IMR-90 (cell line): ENCODE measurements around the gene SLC10A6. TPM values are rescaled to one million over a fixed set of nuclear protein-coding genes. Genes with fewer than 3 reads are reported as not detected.

Experiments
- ATAC-seq: fragments of 200-7000 bp; cut with Tn5 transposase; 2 replicates; pipeline ENCODE4 v1.9.1; 2020; ENCODE audit warnings: low read depth, mild to moderate bottlenecking, moderate library complexity
- BruUV-seq: library from RNA; stranded (reverse); fragments of 400-500 nt; replicated peaks from 2 replicates; lab custom pipeline; 2021; lab: Mats Ljungman, UMichigan
- CTCF ChIA-PET: fragments of 300-600 bp; formaldehyde crosslinking; extraction: SDS; loops from one replicate; lab custom pipeline; 2021; ENCODE audit warnings: antibody characterized with exemption; lab: Yijun Ruan, JAX
- POLR2A ChIA-PET: fragments of 300-600 bp; sonication (Branson Sonifier 250); formaldehyde crosslinking; loops from one replicate; lab custom pipeline; 2022; ENCODE audit warnings: antibody characterized with exemption; ENCODE audit not compliant: unreplicated experiment; lab: Charles Lee
- DNase-seq: peaks from one replicate; pipeline ENCODE4 v3.0.0; 2013
- H2AFZ ChIP-seq: replicated peaks from 2 replicates; pipeline ENCODE3; 2013; ENCODE audit warnings: low read length, mild to moderate bottlenecking; ENCODE audit not compliant: poor library complexity
- H2AK5ac ChIP-seq: 2 replicates; pipeline ENCODE4 v1.6.1; 2013; ENCODE audit warnings: low read depth, low read length, inconsistent platforms
- H2AK9ac ChIP-seq: replicated peaks from 2 replicates; pipeline ENCODE3; 2013; ENCODE audit warnings: mild to moderate bottlenecking, low read depth, low read length, moderate library complexity; ENCODE audit not compliant: poor library complexity
- H2BK120ac ChIP-seq: 2 replicates; pipeline ENCODE4 v1.6.1; 2013; ENCODE audit warnings: low read depth, low read length, inconsistent platforms
- H2BK15ac ChIP-seq: 3 replicates; pipeline ENCODE4 v1.6.1; 2013; ENCODE audit warnings: low read depth, low read length, inconsistent platforms
- H2BK20ac ChIP-seq: 2 replicates; pipeline ENCODE4 v1.6.1; 2013; ENCODE audit warnings: low read depth, mild to moderate bottlenecking, inconsistent platforms, low read length, moderate library complexity
- H2BK5ac ChIP-seq: 2 replicates; pipeline ENCODE4 v1.6.1; 2013; ENCODE audit warnings: mild to moderate bottlenecking, low read depth, low read length, inconsistent platforms; ENCODE audit not compliant: poor library complexity, severe bottlenecking
- H3K14ac ChIP-seq: replicated peaks from 2 replicates; pipeline ENCODE4 v1.6.1; 2013; ENCODE audit warnings: low read depth, low read length, inconsistent platforms
- H3K18ac ChIP-seq: 2 replicates; pipeline ENCODE4 v1.6.1; 2013; ENCODE audit warnings: low read depth, low read length, control low read depth
- H3K23ac ChIP-seq: 2 replicates; pipeline ENCODE4 v1.6.1; 2013; ENCODE audit warnings: low read depth, low read length, inconsistent platforms
- H3K27ac ChIP-seq: 2 replicates; pipeline ENCODE4 v1.5.1; 2013; ENCODE audit warnings: mild to moderate bottlenecking, control low read depth, low read length; ENCODE audit not compliant: insufficient read depth
- H3K27me3 ChIP-seq: 2 replicates; pipeline ENCODE4 v1.6.1; 2013; ENCODE audit warnings: low read length; ENCODE audit not compliant: control insufficient read depth, insufficient read depth
- H3K36me3 ChIP-seq: 2 replicates; pipeline ENCODE4 v1.6.1; 2013; ENCODE audit warnings: low read length, mixed read lengths; ENCODE audit not compliant: control insufficient read depth, insufficient read depth
- H3K4ac ChIP-seq: 2 replicates; pipeline ENCODE4 v1.6.1; 2013; ENCODE audit warnings: low read depth, low read length, inconsistent platforms
- H3K4me1 ChIP-seq: 2 replicates; pipeline ENCODE4 v1.6.1; 2013; ENCODE audit warnings: low read length, mixed read lengths; ENCODE audit not compliant: control insufficient read depth, insufficient read depth
- H3K4me2 ChIP-seq: 2 replicates; pipeline ENCODE4 v1.6.1; 2013; ENCODE audit warnings: low read depth, mild to moderate bottlenecking, control low read depth, low read length, moderate library complexity
- H3K4me3 ChIP-seq: 2 replicates; pipeline ENCODE4 v1.5.1; 2013; ENCODE audit warnings: low read depth, mild to moderate bottlenecking, control low read depth, low read length, moderate library complexity; ENCODE audit not compliant: insufficient read depth
- H3K56ac ChIP-seq: 2 replicates; pipeline ENCODE4 v1.6.1; 2013; ENCODE audit warnings: low read length, inconsistent platforms; ENCODE audit not compliant: insufficient read depth; ENCODE audit errors: extremely low read depth
- H3K79me1 ChIP-seq, 2 experiments: 2 replicates each; pipeline ENCODE4 v1.6.1; 2013; ENCODE audit warnings: low read length in 2 of 2, inconsistent platforms in 1 of 2, low read depth in 1 of 2
- H3K9ac ChIP-seq: 2 replicates; pipeline ENCODE4 v1.6.1; 2013; ENCODE audit warnings: low read depth, low read length, control low read depth
- H3K9me1 ChIP-seq: 2 replicates; pipeline ENCODE4 v1.6.1; 2013; ENCODE audit warnings: low read length, inconsistent platforms; ENCODE audit not compliant: insufficient read depth
- H3K9me3 ChIP-seq: 2 replicates; pipeline ENCODE4 v1.6.1; 2013; ENCODE audit warnings: low read length; ENCODE audit not compliant: control insufficient read depth, insufficient read depth
- H4K20me1 ChIP-seq: 2 replicates; pipeline ENCODE4 v1.6.1; 2013; ENCODE audit warnings: low read length, inconsistent platforms; ENCODE audit not compliant: insufficient read depth
- H4K5ac ChIP-seq: 2 replicates; pipeline ENCODE4 v1.6.1; 2013; ENCODE audit warnings: mild to moderate bottlenecking, low read depth, low read length, control low read depth
- H4K8ac ChIP-seq, 2 experiments: 2 replicates each; pipeline ENCODE4 v1.6.1; 2013; ENCODE audit warnings: low read depth in 2 of 2, low read length in 2 of 2, control low read depth in 1 of 2, inconsistent platforms in 1 of 2
- H4K91ac ChIP-seq: 2 replicates; pipeline ENCODE4 v1.6.1; 2013; ENCODE audit warnings: low read depth, low read length, inconsistent platforms; ENCODE audit not compliant: insufficient read depth
- BHLHE40 ChIP-seq: fragments of 150-350 bp; IDR thresholded peaks from 2 replicates; pipeline ENCODE4 v1.6.1; 2016; ENCODE audit warnings: mild to moderate bottlenecking, low read depth, low read length
- MAFK ChIP-seq: IDR thresholded peaks from 2 replicates; pipeline ENCODE4 v1.6.1; 2012; ENCODE audit warnings: low read depth, low read length, improper control_type of control experiment
- MAZ ChIP-seq: IDR thresholded peaks from 2 replicates; pipeline ENCODE4 v1.6.1; 2012; ENCODE audit warnings: low read depth, mild to moderate bottlenecking, low read length, improper control_type of control experiment, moderate library complexity, borderline replicate concordance
- RFX5 ChIP-seq: IDR thresholded peaks from 2 replicates; pipeline ENCODE4 v1.8.0; 2012; ENCODE audit warnings: low read depth, mild to moderate bottlenecking, low read length, moderate library complexity
- WGBS, 2 experiments: methylation state at CpG; one replicate each; pipeline versions ENCODE4 v1.1.5 to v1.1.7; 2013; ENCODE audit warnings: missing lambda C conversion rate in 2 of 2; ENCODE audit not compliant: insufficient read length in 1 of 2; ENCODE audit errors: extremely low coverage in 2 of 2; 5-methylcytosine and 5-hydroxymethylcytosine counted together
- dilution Hi-C: fragments of 300-500 bp; cut with HindIII; formaldehyde crosslinking; loops from one replicate; pipeline ENCODE4 v1.14.3; 2018; ENCODE audit warnings: low sequenced_read_pairs; ENCODE audit not compliant: unreplicated experiment
- in situ Hi-C: fragments of 300-500 bp; cut with MboI; formaldehyde crosslinking; loops from 3 replicates; pipeline ENCODE4 v1.14.3; 2019; ENCODE audit warnings: low sequenced_read_pairs, inconsistent platforms, mixed read lengths
- intact Hi-C: fragments of 100-400 bp; cut with micrococcal nuclease; formaldehyde crosslinking; loops from 2 replicates; pipeline ENCODE4 v1.10.0; 2022
- polyA plus RNA-seq, 3 experiments: library from polyadenylated mRNA; depleted of rRNA; stranded (reverse); fragments of >200 nt; gene quantifications; 2 replicates each; pipeline ENCODE4 v1.2.3, GENCODE V29; 2012; ENCODE audit warnings: low replicate concordance in 1 of 3
- total RNA-seq: library from RNA; depleted of rRNA; stranded (reverse); fragments of >200 nt; gene quantifications from 2 replicates; pipeline ENCODE4 v1.2.3, GENCODE V29; 2012
- TF ChIP-seq, protein P1 (sequence below): conservative IDR thresholded peaks from 2 replicates; pipeline ENCODE4 v1.5.1; 2012; ENCODE audit warnings: mild to moderate bottlenecking, low read depth, low read length, improper control_type of control experiment
- TF ChIP-seq, protein P2 (sequence below): fragments of 150-350 bp; IDR thresholded peaks from 2 replicates; pipeline ENCODE4 v1.6.1; 2017; ENCODE audit warnings: mild to moderate bottlenecking, antibody characterized with exemption, low read length, low read depth
- TF ChIP-seq, protein P3 (sequence below): fragments of 150-350 bp; IDR thresholded peaks from 2 replicates; pipeline ENCODE4 v1.6.1; 2016; ENCODE audit warnings: low read depth, mild to moderate bottlenecking, low read length, moderate library complexity, borderline replicate concordance

SLC10A6 gene
- total and polyA plus RNA-seq, 2 of the 4 experiments (the other 2 are of a cell fraction), result not detected

DNA sequence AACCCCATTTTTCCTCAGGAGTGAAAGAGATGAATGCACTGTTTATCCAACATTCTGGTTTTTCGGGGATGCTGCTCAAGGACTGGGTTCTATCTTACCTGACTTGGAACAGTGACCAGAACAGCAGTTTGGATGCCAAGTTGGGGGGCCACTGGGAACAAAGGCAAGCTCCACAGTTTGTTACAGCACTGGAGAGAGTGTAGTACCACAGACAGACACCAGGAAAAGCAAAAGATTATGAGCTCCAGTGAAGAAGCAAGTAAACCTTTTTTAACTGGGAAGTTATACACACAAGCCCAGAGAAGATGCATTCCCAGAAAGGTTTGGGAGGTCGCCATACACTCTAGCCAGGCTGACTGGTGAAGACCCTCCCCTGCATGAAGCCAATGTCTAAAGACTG lies 29.5 kb upstream of the SLC10A6 start:
- H3K4me3 ChIP-seq, result no peak overlapping the region
- H3K36me3 ChIP-seq, result no peaks in the 10 kb centered on the region
- H3K27me3 ChIP-seq, result no peaks in the 10 kb centered on the region
- no peak overlapping the region for H2AFZ ChIP-seq
- peaks cover 23% of the 10 kb centered on the region for H3K9me3 ChIP-seq
- CTCF ChIA-PET, result no interaction called here
- WGBS, 2 experiments, result 75% methylated on average over 1 of the region's 2 CpGs; no CpG with 5 or more reads in 1 of the 2 experiments
- no peak overlapping the region for H2BK20ac ChIP-seq
- no peak overlapping the region for H2AK9ac ChIP-seq
- H3K79me1 ChIP-seq, result no peaks in the 10 kb centered on the region
- H3K18ac ChIP-seq, result no peak overlapping the region
- H3K14ac ChIP-seq, result no peak overlapping the region
- DNase-seq (no peak), ATAC-seq (no peak)
- dilution Hi-C loops, result no loop called here
- H4K20me1 ChIP-seq, result no peaks in the 10 kb centered on the region
- H3K56ac ChIP-seq, result no peak overlapping the region
- no peak overlapping the region for H4K91ac ChIP-seq
- no peak overlapping the region for H2BK15ac ChIP-seq
- H3K4me1 ChIP-seq, result no peaks in the 10 kb centered on the region
- intact Hi-C loops, result no loop called here
- no peak overlapping the region for H3K4ac ChIP-seq
- BruUV-seq, result no TSS peak
- no peak overlapping the region for H3K9ac ChIP-seq
- no peak overlapping the region for H3K23ac ChIP-seq
- TF ChIP-seq RFX5 (no peak), MAZ (no peak), MAFK (no peak), BHLHE40 (no peak)
- TF ChIP-seq, protein P1, sequence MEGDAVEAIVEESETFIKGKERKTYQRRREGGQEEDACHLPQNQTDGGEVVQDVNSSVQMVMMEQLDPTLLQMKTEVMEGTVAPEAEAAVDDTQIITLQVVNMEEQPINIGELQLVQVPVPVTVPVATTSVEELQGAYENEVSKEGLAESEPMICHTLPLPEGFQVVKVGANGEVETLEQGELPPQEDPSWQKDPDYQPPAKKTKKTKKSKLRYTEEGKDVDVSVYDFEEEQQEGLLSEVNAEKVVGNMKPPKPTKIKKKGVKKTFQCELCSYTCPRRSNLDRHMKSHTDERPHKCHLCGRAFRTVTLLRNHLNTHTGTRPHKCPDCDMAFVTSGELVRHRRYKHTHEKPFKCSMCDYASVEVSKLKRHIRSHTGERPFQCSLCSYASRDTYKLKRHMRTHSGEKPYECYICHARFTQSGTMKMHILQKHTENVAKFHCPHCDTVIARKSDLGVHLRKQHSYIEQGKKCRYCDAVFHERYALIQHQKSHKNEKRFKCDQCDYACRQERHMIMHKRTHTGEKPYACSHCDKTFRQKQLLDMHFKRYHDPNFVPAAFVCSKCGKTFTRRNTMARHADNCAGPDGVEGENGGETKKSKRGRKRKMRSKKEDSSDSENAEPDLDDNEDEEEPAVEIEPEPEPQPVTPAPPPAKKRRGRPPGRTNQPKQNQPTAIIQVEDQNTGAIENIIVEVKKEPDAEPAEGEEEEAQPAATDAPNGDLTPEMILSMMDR, result no peak
- TF ChIP-seq, protein P2, sequence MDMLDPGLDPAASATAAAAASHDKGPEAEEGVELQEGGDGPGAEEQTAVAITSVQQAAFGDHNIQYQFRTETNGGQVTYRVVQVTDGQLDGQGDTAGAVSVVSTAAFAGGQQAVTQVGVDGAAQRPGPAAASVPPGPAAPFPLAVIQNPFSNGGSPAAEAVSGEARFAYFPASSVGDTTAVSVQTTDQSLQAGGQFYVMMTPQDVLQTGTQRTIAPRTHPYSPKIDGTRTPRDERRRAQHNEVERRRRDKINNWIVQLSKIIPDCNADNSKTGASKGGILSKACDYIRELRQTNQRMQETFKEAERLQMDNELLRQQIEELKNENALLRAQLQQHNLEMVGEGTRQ, result no peak
- TF ChIP-seq, protein P3, sequence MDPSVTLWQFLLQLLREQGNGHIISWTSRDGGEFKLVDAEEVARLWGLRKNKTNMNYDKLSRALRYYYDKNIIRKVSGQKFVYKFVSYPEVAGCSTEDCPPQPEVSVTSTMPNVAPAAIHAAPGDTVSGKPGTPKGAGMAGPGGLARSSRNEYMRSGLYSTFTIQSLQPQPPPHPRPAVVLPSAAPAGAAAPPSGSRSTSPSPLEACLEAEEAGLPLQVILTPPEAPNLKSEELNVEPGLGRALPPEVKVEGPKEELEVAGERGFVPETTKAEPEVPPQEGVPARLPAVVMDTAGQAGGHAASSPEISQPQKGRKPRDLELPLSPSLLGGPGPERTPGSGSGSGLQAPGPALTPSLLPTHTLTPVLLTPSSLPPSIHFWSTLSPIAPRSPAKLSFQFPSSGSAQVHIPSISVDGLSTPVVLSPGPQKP, result no peak
- H4K8ac ChIP-seq, result no peak overlapping the region
- H2BK5ac ChIP-seq, result no peak overlapping the region
- in situ Hi-C loops, result no loop called here
- no peak overlapping the region for H4K5ac ChIP-seq
- POLR2A ChIA-PET, result no interaction called here
- no peak overlapping the region for H2AK5ac ChIP-seq
- H3K4me2 ChIP-seq, result no peak overlapping the region
- no peak overlapping the region for H2BK120ac ChIP-seq
- H3K27ac ChIP-seq, result no peak overlapping the region
- no peaks in the 10 kb centered on the region for H3K9me1 ChIP-seq
